WTC11 (cell line): Measurements from ENCODE around the gene SNX19. TPM values are rescaled to one million over a fixed set of nuclear protein-coding genes. Genes with fewer than 3 reads are reported as not detected.

Experiments
- AFF4 ChIP-seq: sonication (generic); formaldehyde crosslinking; IDR thresholded peaks from 2 replicates; pipeline ENCODE4 v1.8.1; 2023; ENCODE audit warnings: mild to moderate bottlenecking, missing genetic modification reagents, borderline replicate concordance
- ATF6 ChIP-seq: sonication (generic); formaldehyde crosslinking; IDR thresholded peaks from 2 replicates; pipeline ENCODE4 v1.8.1; 2023; ENCODE audit warnings: mild to moderate bottlenecking, missing genetic modification reagents
- E2F4 ChIP-seq: sonication (generic); formaldehyde crosslinking; IDR thresholded peaks from 2 replicates; pipeline ENCODE4 v1.8.1; 2022; ENCODE audit warnings: low read depth, mild to moderate bottlenecking, moderate library complexity, missing genetic modification reagents, borderline replicate concordance
- ESRRA ChIP-seq: sonication (generic); formaldehyde crosslinking; IDR thresholded peaks from 2 replicates; pipeline ENCODE4 v1.8.1; 2022; ENCODE audit warnings: mild to moderate bottlenecking, missing genetic modification reagents, borderline replicate concordance
- FOXJ3 ChIP-seq: sonication (generic); formaldehyde crosslinking; IDR thresholded peaks from 2 replicates; pipeline ENCODE4 v1.9.0; 2021; ENCODE audit warnings: missing genetic modification reagents, mild to moderate bottlenecking, borderline replicate concordance
- JUN ChIP-seq: sonication (generic); formaldehyde crosslinking; IDR thresholded peaks from 2 replicates; pipeline ENCODE4 v1.8.0; 2023; ENCODE audit warnings: mild to moderate bottlenecking, missing genetic modification reagents
- KAT7 ChIP-seq: sonication (generic); formaldehyde crosslinking; IDR thresholded peaks from 2 replicates; pipeline ENCODE4 v1.8.1; 2023; ENCODE audit warnings: missing genetic modification reagents, mild to moderate bottlenecking, borderline replicate concordance
- MAX ChIP-seq: sonication (generic); formaldehyde crosslinking; IDR thresholded peaks from 2 replicates; pipeline ENCODE4 v1.8.0; 2022; ENCODE audit warnings: mild to moderate bottlenecking, missing genetic modification reagents
- NR1H2 ChIP-seq: sonication (generic); formaldehyde crosslinking; IDR thresholded peaks from 2 replicates; pipeline ENCODE4 v1.9.0; 2021; ENCODE audit warnings: mild to moderate bottlenecking, moderate library complexity, missing genetic modification reagents
- PREB ChIP-seq: sonication (generic); formaldehyde crosslinking; IDR thresholded peaks from 2 replicates; pipeline ENCODE4 v1.8.1; 2022; ENCODE audit warnings: mild to moderate bottlenecking, missing genetic modification reagents, moderate library complexity, borderline replicate concordance
- SP1 ChIP-seq: sonication (generic); formaldehyde crosslinking; conservative IDR thresholded peaks from 2 replicates; pipeline ENCODE4 v1.8.1; 2022; ENCODE audit warnings: missing genetic modification reagents
- TEAD1 ChIP-seq: sonication (generic); formaldehyde crosslinking; IDR thresholded peaks from 2 replicates; pipeline ENCODE4 v1.8.0; 2022; ENCODE audit warnings: mild to moderate bottlenecking, missing genetic modification reagents
- TEAD4 ChIP-seq: sonication (generic); formaldehyde crosslinking; IDR thresholded peaks from 2 replicates; pipeline ENCODE4 v1.8.0; 2022; ENCODE audit warnings: mild to moderate bottlenecking, missing genetic modification reagents
- USF1 ChIP-seq: sonication (generic); formaldehyde crosslinking; IDR thresholded peaks from 2 replicates; pipeline ENCODE4 v1.8.0; 2022; ENCODE audit warnings: mild to moderate bottlenecking, missing genetic modification reagents
- USF2 ChIP-seq: sonication (generic); formaldehyde crosslinking; IDR thresholded peaks from 2 replicates; pipeline ENCODE4 v1.8.1; 2023; ENCODE audit warnings: mild to moderate bottlenecking, missing genetic modification reagents, moderate library complexity
- ZBTB21 ChIP-seq: sonication (generic); formaldehyde crosslinking; IDR thresholded peaks from 2 replicates; pipeline ENCODE4 v1.8.1; 2023; ENCODE audit warnings: mild to moderate bottlenecking, missing genetic modification reagents, borderline replicate concordance
- ZNF219 ChIP-seq: sonication (generic); formaldehyde crosslinking; IDR thresholded peaks from 2 replicates; pipeline ENCODE4 v1.8.0; 2023; ENCODE audit warnings: missing genetic modification reagents, mild to moderate bottlenecking, borderline replicate concordance
- ZNF396 ChIP-seq: fragments of 250-450 bp; sonication (Bioruptor Pico); IDR thresholded peaks from 2 replicates; pipeline ENCODE4 v1.8.0; 2021; ENCODE audit warnings: mild to moderate bottlenecking, moderate library complexity, borderline replicate concordance
- ZNF423 ChIP-seq: fragments of 250-450 bp; sonication (Bioruptor Pico); IDR thresholded peaks from 2 replicates; pipeline ENCODE4 v2.1.2; 2022; ENCODE audit warnings: mild to moderate bottlenecking, moderate library complexity
- ZNF532 ChIP-seq: fragments of 250-450 bp; sonication (Bioruptor Pico); IDR thresholded peaks from 2 replicates; pipeline ENCODE4 v1.9.0; 2021; ENCODE audit warnings: mild to moderate bottlenecking, borderline replicate concordance
- total RNA-seq: library from RNA; stranded (reverse); gene quantifications from 3 replicates; pipeline ENCODE4 v1.2.3, GENCODE V29; 2021

SNX19 gene
- total RNA-seq, 1 experiment from 2014 or later = 25.2 TPM

GRCh38 chr11:130861902-130862860 lies 54.1 kb downstream of the SNX19 start (continued):
- TF ChIP-seq SP1 (CRISPR knock-in tag) (no peak; the same call in 1 of the 2 replicates), ZNF219 (CRISPR knock-in tag) (no peak), ESRRA (CRISPR knock-in tag) (no peak), NR1H2 (CRISPR knock-in tag) (no peak), USF1 (CRISPR knock-in tag) (0 out of 2 replicates have a peak, but pooled peaks have one; percentile 25), JUN (CRISPR knock-in tag) (no peak), TEAD1 (peak; percentile 82; the same call in 1 of the 2 replicates), ZNF423 (CRISPR knock-in tag) (0 out of 2 replicates have a peak, but pooled peaks have one; percentile 8), E2F4 (CRISPR knock-in tag) (no peak), PREB (CRISPR knock-in tag) (no peak), MAX (CRISPR knock-in tag) (peak; percentile 85), FOXJ3 (CRISPR knock-in tag) (no peak), ATF6 (CRISPR knock-in tag) (no peak), ZNF532 (CRISPR knock-in tag) (no peak), USF2 (CRISPR knock-in tag) (0 out of 2 replicates have a peak, but pooled peaks have one; percentile 27), ZNF396 (CRISPR knock-in tag) (no peak), AFF4 (CRISPR knock-in tag) (no peak), ZBTB21 (0 out of 2 replicates have a peak, but pooled peaks have one; percentile 46), TEAD4 (CRISPR knock-in tag) (no peak), KAT7 (CRISPR knock-in tag) (no peak)
